ENCODE measurements around the gene CACNA1A. TPM values are rescaled to one million over a fixed set of nuclear protein-coding genes. Genes with fewer than 3 reads are reported as not detected.

The CACNA1A gene
- polyA plus RNA-seq, 3 donors = 0.08 to 0.09 TPM; not detected in 1

GRCh38 chr19:13269348-13269747 lies 236.9 kb downstream of the CACNA1A start:
- intact Hi-C loops (cut with micrococcal nuclease) = loop anchor here in 1 of 2 donors (10.0 kb wide), 1 partner anchor 295 kb away; no protein-coding TSS in a partner anchor
- no peaks in the 10 kb centered on the region for H3K79me2 ChIP-seq (ENCODE audit: insufficient read depth, low read length)
- peaks cover 0 to 2% of the 10 kb centered on the region in 2 donors for H3K9me3 ChIP-seq (replicated peaks in 1 of 2; ENCODE audit: control insufficient read depth in 1 of 2, insufficient read depth in 1 of 2, low read length in 2 of 2)
- H3K4me3 ChIP-seq (replicated peaks in 1 of 3; ENCODE audit: low read depth in 2 of 3, low read length in 3 of 3) = no peak overlapping the region
- Mint-ChIP-seq H3K9me3 (peaks cover 0 to 19% (median 10%) of the 10 kb centered on the region in 7 donors), H3K36me3 (no peaks in the 10 kb centered on the region), H3K4me3 (no peak overlapping the region), H3K27me3 (ENCODE audit: low read depth in 3 of 3) (peaks cover 1 to 9% (median 3%) of the 10 kb centered on the region in 3 donors), H3K27ac (no peak overlapping the region), H3K4me1 (no peaks in the 10 kb centered on the region)
- H3K36me3 ChIP-seq (replicated peaks in 1 of 2; ENCODE audit: control insufficient read depth in 1 of 2, insufficient read depth in 2 of 2, low read length in 2 of 2) = no peaks in the 10 kb centered on the region
- 97% methylated on average over 9 of the region's 10 CpGs for WGBS (ENCODE audit: insufficient coverage)
- DNase-seq = no peak
- no peak overlapping the region for H3K9ac ChIP-seq (ENCODE audit: insufficient read depth, low read length, poor library complexity, severe bottlenecking)
- no peaks in the 10 kb centered on the region for H4K20me1 ChIP-seq (ENCODE audit: insufficient read depth, low read length)
- H3K27me3 ChIP-seq (ENCODE audit: control insufficient read depth in 2 of 2, insufficient read depth in 2 of 2, low read length in 2 of 2) = no peaks in the 10 kb centered on the region
- no peak overlapping the region for H2AFZ ChIP-seq (ENCODE audit: insufficient read depth, low read depth, low read length, poor library complexity, severe bottlenecking)
- no peaks in the 10 kb centered on the region for H3K4me1 ChIP-seq (ENCODE audit: control insufficient read depth in 1 of 2, insufficient read depth in 2 of 2, low read length in 2 of 2)
- TF ChIP-seq CTCF (IDR thresholded peaks at IDR 0.05) = no peak
- no peak overlapping the region for H3K4me2 ChIP-seq (replicated peaks; ENCODE audit: extremely low read depth, low read length, poor library complexity, severe bottlenecking)
- no peak overlapping the region for H3K27ac ChIP-seq (ENCODE audit: low read depth in 1 of 2, low read length in 2 of 2)

GRCh38 chr19:13267889-13268288 lies 238.4 kb downstream of the CACNA1A start:
- H3K9ac ChIP-seq (ENCODE audit: insufficient read depth, low read length, poor library complexity, severe bottlenecking) = no peak overlapping the region
- 100% methylated on average over 3 of the region's 4 CpGs for WGBS (ENCODE audit: insufficient coverage)
- no peaks in the 10 kb centered on the region for H3K4me1 ChIP-seq (ENCODE audit: control insufficient read depth in 1 of 2, insufficient read depth in 2 of 2, low read length in 2 of 2)
- Mint-ChIP-seq H3K36me3 (no peaks in the 10 kb centered on the region), H3K4me1 (no peaks in the 10 kb centered on the region), H3K27me3 (ENCODE audit: low read depth in 3 of 3) (peaks cover 3 to 14% (median 4%) of the 10 kb centered on the region in 3 donors), H3K4me3 (no peak overlapping the region), H3K27ac (no peak overlapping the region), H3K9me3 (peaks cover 0 to 19% (median 10%) of the 10 kb centered on the region in 7 donors)
- H4K20me1 ChIP-seq (ENCODE audit: insufficient read depth, low read length) = no peaks in the 10 kb centered on the region
- intact Hi-C loops (cut with micrococcal nuclease) = loop anchor here in 1 of 2 donors (10.0 kb wide), 1 partner anchor 293 kb away; no protein-coding TSS in a partner anchor
- no peak overlapping the region for H3K4me3 ChIP-seq (replicated peaks in 1 of 3; ENCODE audit: low read depth in 2 of 3, low read length in 3 of 3)
- H3K27me3 ChIP-seq (ENCODE audit: control insufficient read depth in 2 of 2, insufficient read depth in 2 of 2, low read length in 2 of 2) = no peaks in the 10 kb centered on the region
- H3K9me3 ChIP-seq (replicated peaks in 1 of 2; ENCODE audit: control insufficient read depth in 1 of 2, insufficient read depth in 1 of 2, low read length in 2 of 2) = peaks cover 0 to 2% of the 10 kb centered on the region in 2 donors
- no peak overlapping the region for H3K27ac ChIP-seq (ENCODE audit: low read depth in 1 of 2, low read length in 2 of 2)
- no peaks in the 10 kb centered on the region for H3K79me2 ChIP-seq (ENCODE audit: insufficient read depth, low read length)
- no peak for TF ChIP-seq CTCF (IDR thresholded peaks at IDR 0.05)
- no peak overlapping the region for H3K4me2 ChIP-seq (replicated peaks; ENCODE audit: extremely low read depth, low read length, poor library complexity, severe bottlenecking)
- DNase-seq = no peak
- H2AFZ ChIP-seq (ENCODE audit: insufficient read depth, low read depth, low read length, poor library complexity, severe bottlenecking) = no peak overlapping the region
- H3K36me3 ChIP-seq (replicated peaks in 1 of 2; ENCODE audit: control insufficient read depth in 1 of 2, insufficient read depth in 2 of 2, low read length in 2 of 2) = no peaks in the 10 kb centered on the region

Data from CD14-positive monocyte (primary cell).